Body of pancreas (tissue), 4 donors: ENCODE data around the gene ALG12. TPM values are rescaled to one million over a fixed set of nuclear protein-coding genes. Genes with fewer than 3 reads are reported as not detected.

Experiments
- ATAC-seq: fragments of 150-250 bp; one replicate; pipeline ENCODE4 v1.9.1; 2016
- DNase-seq, 4 donors: peaks; one replicate each; pipeline ENCODE4 v3.0.0-alpha.2; 2019
- H3K27ac ChIP-seq, 4 donors: fragments of 200-600 bp; sonication (generic); 1 replicate in 3 of 4; 2 replicates in 1 of 4; pipeline versions ENCODE4 v1.5.1 to v1.6.1; 2016 to 2019; ENCODE audit warnings: mild to moderate bottlenecking in 1 of 4, mixed read lengths in 1 of 4, moderate library complexity in 1 of 4
- H3K27me3 ChIP-seq, 2 donors: fragments of 200-600 bp; sonication (generic); one replicate each; pipeline ENCODE4 v1.6.0; 2016; ENCODE audit warnings: mild to moderate bottlenecking in 1 of 2
- H3K36me3 ChIP-seq, 2 donors: fragments of 200-600 bp; sonication (generic); replicated peaks in 1 of 2; 2 replicates each; pipeline ENCODE4 v1.5.1; 2016; ENCODE audit warnings: low read depth in 2 of 2; ENCODE audit not compliant: insufficient read depth in 1 of 2
- H3K4me1 ChIP-seq: fragments of 200-600 bp; sonication (generic); one replicate; pipeline ENCODE4 v1.6.0; 2016
- H3K4me3 ChIP-seq, 2 donors: fragments of 200-600 bp; sonication (generic); 1 replicate in 1 of 2; 2 replicates in 1 of 2; pipeline ENCODE4 v1.5.1; 2016 to 2019
- H3K9me3 ChIP-seq, 3 donors: fragments of 200-600 bp; sonication (generic); 1 replicate in 2 of 3; 2 replicates in 1 of 3; pipeline ENCODE4 v1.5.1; 2016
- POLR2A ChIP-seq, 3 donors: fragments of 450-650 bp; IDR thresholded peaks; one replicate each; pipeline ENCODE4 v1.6.1; 2016; ENCODE audit warnings: antibody characterized with exemption in 3 of 3, mild to moderate bottlenecking in 2 of 3
- WGBS, 2 donors: methylation state at CpG; one replicate each; pipeline ENCODE4 v1.1.5; 2017; 5-methylcytosine and 5-hydroxymethylcytosine counted together
- intact Hi-C: fragments of 100-400 bp; cut with DNase I; formaldehyde crosslinking; loops from one replicate; pipeline ENCODE4 v1.15.1; 2023
- total RNA-seq, 2 donors: library from RNA; depleted of rRNA; stranded (reverse); fragments of >200 nt; gene quantifications; one replicate each; pipeline ENCODE4 v1.1.0, GENCODE V29; 2016
- TF ChIP-seq, protein P1 (sequence below), 7 experiments: fragments of 450-650 bp in 4 of 7; fragments of 200-600 bp in 3 of 7; sonication (generic) in 3 of 7; IDR thresholded peaks; one replicate each; pipeline ENCODE4 v1.5.1; 2016 to 2019; ENCODE audit warnings: antibody characterized with exemption in 7 of 7

The ALG12 gene
- total RNA-seq, 2 donors from 2014 or later, result 16.2 to 17.9 TPM

DNA sequence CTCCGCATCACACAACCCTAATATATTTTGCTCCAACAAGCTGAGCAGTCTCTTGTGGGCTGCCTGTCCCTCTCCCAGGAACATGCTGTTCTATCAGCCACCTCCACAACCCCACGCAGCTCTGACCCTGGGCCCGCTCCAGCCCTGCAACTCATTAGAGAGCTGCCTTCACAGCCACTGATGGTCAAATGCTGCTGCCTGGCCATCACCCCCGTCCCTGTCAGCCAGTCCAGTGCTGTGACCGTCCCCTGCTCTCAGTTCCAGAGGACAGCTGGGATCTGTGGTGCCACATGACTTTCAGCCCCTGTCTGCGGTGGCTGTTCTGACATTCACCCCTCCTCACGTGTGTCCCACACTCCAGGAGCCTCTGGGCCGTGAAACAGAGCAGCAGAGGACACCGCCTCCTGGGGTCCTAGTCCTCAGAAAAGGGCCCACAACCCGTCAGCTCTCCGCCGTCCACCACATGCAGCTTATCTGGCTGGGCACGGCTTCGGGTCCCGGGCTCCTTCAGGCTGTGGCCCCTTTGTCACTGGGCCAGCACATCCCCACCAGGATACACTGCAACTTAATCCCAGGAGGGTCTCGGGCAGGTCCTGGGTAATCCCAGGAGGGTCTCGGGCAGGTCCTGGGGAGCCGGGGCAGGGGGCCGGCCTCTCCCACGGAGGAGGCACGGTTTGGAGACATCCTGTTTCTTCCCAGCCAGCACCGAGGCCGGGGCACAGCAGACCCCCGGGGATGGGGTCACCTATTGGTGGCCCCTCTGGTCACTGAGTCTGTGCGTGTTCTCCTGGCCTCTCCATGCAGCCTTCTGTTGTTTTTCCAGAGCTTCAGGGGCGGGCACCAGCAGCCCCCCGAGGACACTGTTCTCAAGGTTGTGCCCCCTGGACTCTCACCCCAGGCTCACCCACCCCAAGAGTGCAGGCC lies 15.3 kb upstream of the ALG12 start:
- TF ChIP-seq, protein P1, sequence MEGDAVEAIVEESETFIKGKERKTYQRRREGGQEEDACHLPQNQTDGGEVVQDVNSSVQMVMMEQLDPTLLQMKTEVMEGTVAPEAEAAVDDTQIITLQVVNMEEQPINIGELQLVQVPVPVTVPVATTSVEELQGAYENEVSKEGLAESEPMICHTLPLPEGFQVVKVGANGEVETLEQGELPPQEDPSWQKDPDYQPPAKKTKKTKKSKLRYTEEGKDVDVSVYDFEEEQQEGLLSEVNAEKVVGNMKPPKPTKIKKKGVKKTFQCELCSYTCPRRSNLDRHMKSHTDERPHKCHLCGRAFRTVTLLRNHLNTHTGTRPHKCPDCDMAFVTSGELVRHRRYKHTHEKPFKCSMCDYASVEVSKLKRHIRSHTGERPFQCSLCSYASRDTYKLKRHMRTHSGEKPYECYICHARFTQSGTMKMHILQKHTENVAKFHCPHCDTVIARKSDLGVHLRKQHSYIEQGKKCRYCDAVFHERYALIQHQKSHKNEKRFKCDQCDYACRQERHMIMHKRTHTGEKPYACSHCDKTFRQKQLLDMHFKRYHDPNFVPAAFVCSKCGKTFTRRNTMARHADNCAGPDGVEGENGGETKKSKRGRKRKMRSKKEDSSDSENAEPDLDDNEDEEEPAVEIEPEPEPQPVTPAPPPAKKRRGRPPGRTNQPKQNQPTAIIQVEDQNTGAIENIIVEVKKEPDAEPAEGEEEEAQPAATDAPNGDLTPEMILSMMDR (IDR thresholded peaks at IDR 0.05), result no peak
- no peak for TF ChIP-seq POLR2A (IDR thresholded peaks at IDR 0.05)
- 56 to 81% methylated on average over 8 to 20 of the region's 27 CpGs for whole genome bisulfite sequencing, 2 donors
- no peak for ATAC-seq
- Histone ChIP-seq H3K36me3 (no peaks in the 10 kb centered on the region), H3K9me3 (no peaks in the 10 kb centered on the region), H3K4me1 (peaks cover 63% of the 10 kb centered on the region), H3K4me3 (no peak overlapping the region), H3K27ac (peak overlapping the region; percentile 85 to 94 (median 92)), H3K27me3 (no peaks in the 10 kb centered on the region)
- intact Hi-C loops, result loop anchor here (10.0 kb wide), 1 partner anchor 51 kb away; no protein-coding TSS in a partner anchor
- peak in 3 of 4 donors; percentile 41 to 72 (median 49) for DNase-seq

DNA sequence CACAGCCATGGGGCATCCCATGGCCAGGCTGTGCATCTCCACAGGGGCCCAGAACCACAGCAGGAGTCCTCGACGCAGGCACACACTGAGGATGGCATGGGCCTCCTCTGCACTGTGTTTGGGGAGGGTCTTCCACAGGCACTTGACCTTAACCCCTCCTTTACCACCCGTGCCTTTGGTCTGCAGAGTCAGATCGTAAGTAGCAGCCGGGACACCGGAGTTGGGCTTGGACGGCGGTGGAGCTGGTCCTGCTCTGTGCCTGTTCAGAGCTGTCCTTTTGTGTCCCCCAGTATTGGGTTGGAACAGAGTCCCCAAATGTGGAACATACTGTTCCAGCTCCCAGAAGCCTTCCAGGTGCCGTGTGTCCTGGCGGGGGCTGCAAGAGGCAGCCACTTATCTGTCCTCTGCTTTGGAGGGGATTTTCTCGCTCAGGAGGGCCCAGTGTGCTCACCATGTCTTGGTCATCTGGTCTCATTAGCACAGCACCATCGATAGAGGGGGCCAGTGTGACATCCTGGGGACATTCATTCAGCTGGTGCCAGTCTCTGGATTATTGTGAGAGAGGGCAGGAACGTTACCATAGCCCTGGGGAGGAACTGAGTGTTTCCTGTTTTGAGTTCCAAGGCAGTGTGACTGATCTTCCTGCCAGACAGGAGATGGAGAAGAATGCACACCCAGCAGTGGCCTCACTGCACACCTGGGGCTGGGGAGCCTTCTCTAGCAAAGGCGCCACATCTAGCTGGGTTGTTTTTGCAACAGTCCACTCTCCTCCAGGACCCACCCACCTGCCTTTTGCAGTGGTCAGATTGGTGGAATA lies 12.6 kb upstream of the ALG12 start:
- intact Hi-C loops, result loop anchor here (10.0 kb wide), 1 partner anchor 54 kb away; no protein-coding TSS in a partner anchor
- peak; percentile 84 to 94 (median 90) for DNase-seq

DNA sequence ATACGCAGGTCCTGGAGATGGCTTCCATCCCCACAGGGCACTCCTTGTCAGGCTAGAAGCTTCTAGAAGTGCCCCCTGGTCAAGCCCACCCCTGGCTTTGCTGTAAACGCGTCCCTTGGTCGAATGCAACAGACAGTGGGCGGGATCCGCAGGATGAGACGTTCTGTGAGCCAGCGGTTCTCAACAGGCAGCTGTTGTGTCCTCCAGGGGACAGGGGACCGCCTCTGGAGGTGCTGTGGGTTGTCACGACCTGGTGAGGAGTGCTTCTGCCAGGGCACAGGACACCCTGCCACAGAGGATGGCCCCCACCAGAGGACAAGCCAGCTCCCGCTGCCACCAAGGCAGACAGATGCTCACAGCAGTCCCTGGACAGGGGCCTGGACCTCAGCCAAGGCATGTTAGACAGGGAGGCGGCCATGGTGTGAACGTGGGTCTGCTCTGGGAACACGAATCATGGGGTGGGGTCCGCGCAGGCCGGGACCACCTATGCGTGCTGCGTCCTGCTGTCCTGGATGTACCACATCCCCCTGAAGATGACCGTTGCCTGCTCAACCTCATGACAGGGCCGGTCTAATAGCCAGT lies 11.8 kb upstream of the ALG12 start:
- H3K4me1 ChIP-seq, result peaks cover 44% of the 10 kb centered on the region

More for the DNA sequence above, 12.6 kb upstream of the ALG12 start:
- Histone ChIP-seq H3K4me1 (peaks cover 45% of the 10 kb centered on the region), H3K27ac (peak overlapping the region; percentile 36 to 71 (median 51)), H3K9me3 (no peaks in the 10 kb centered on the region), H3K27me3 (no peaks in the 10 kb centered on the region), H3K36me3 (no peaks in the 10 kb centered on the region), H3K4me3 (no peak overlapping the region)
- ATAC-seq, result peak; percentile 76
- WGBS, 2 donors, result 32 to 41% methylated on average over 12 to 14 of the region's 14 CpGs
- TF ChIP-seq, protein P1 (IDR thresholded peaks at IDR 0.05), result peak; percentile 54 to 94 (median 89)
- peak in 1 of 3 donors; percentile 38 for TF ChIP-seq POLR2A (IDR thresholded peaks at IDR 0.05)

More for the DNA sequence above, 11.8 kb upstream of the ALG12 start:
- Histone ChIP-seq H3K27me3 (no peaks in the 10 kb centered on the region), H3K36me3 (peaks cover 0 to 2% of the 10 kb centered on the region in 2 donors), H3K9me3 (no peaks in the 10 kb centered on the region), H3K4me3 (no peak overlapping the region), H3K27ac (no peak overlapping the region)
- no peak for TF ChIP-seq POLR2A (IDR thresholded peaks at IDR 0.05)
- TF ChIP-seq, protein P1 (IDR thresholded peaks at IDR 0.05), result no peak
- ATAC-seq (no peak), DNase-seq (peak in 3 of 4 donors; percentile 30 to 48 (median 39))
- 66 to 68% methylated on average over 15 to 21 of the region's 21 CpGs for WGBS, 2 donors
- intact Hi-C loops, result loop anchor here (10.0 kb wide), 1 partner anchor 55 kb away; no protein-coding TSS in a partner anchor
